Epithelial cell of proximal tubule (primary cell): ENCODE measurements around the gene SLC44A5. TPM values are rescaled to one million over a fixed set of nuclear protein-coding genes. Genes with fewer than 3 reads are reported as not detected.

Experiments used
- DNase-seq: peaks from one replicate; pipeline ENCODE4 v3.0.0-alpha.2; 2011; ENCODE audit warnings: low read depth
- H3K4me3 ChIP-seq: 2 replicates; pipeline ENCODE4 v1.5.1; 2011; ENCODE audit warnings: low read depth, mild to moderate bottlenecking, low read length
- total RNA-seq: library from RNA; depleted of rRNA; stranded (reverse); fragments of >200 nt; gene quantifications from 2 replicates; pipeline ENCODE4 v1.2.3, GENCODE V29; 2015
- TF ChIP-seq, protein P1 (sequence below): conservative IDR thresholded peaks from 2 replicates; pipeline ENCODE4 v1.5.1; 2012; ENCODE audit warnings: low read depth, mild to moderate bottlenecking, low read length

The SLC44A5 gene
- total RNA-seq, 1 donor from 2014 or later, result 1.8 TPM

DNA sequence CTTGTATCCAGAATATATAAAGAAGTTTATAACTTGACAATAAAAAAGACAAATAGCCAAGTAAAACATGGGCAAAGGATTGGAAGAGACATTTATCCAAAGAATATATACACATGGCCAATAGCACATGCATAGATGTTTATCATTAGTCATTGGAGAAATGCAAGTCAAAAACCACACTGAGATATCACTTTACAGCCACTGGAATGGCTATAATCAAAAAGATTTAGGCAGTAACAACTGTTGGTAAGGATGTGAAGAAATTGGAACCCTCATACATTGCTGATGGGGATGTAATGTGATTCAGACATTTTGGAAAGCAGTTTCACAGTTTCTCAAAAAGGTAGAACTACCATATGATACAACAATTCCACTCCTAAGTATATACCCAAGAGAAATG lies 51.1 kb downstream of the SLC44A5 start:
- DNase-seq, result no peak
- TF ChIP-seq, protein P1, sequence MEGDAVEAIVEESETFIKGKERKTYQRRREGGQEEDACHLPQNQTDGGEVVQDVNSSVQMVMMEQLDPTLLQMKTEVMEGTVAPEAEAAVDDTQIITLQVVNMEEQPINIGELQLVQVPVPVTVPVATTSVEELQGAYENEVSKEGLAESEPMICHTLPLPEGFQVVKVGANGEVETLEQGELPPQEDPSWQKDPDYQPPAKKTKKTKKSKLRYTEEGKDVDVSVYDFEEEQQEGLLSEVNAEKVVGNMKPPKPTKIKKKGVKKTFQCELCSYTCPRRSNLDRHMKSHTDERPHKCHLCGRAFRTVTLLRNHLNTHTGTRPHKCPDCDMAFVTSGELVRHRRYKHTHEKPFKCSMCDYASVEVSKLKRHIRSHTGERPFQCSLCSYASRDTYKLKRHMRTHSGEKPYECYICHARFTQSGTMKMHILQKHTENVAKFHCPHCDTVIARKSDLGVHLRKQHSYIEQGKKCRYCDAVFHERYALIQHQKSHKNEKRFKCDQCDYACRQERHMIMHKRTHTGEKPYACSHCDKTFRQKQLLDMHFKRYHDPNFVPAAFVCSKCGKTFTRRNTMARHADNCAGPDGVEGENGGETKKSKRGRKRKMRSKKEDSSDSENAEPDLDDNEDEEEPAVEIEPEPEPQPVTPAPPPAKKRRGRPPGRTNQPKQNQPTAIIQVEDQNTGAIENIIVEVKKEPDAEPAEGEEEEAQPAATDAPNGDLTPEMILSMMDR, result no peak

DNA sequence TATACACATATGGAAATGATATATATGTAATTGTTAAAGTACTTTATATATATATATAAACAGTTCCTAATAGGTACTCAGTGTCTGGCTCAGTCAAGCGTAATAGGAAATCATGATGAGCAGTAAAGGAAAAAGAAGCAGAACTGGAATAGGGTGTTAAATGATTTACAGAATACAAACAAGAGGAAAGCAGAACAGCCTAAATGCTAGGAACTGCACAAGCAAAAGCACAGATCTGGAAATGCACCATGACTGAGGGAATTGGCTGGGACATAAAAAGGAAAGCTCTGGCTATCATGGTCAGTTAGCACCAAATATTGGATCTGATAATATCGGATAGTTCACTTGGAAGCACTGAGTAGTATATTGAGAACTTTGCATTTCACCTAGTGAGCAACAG lies 51.8 kb downstream of the SLC44A5 start:
- H3K4me3 ChIP-seq, result no peak overlapping the region
- TF ChIP-seq, protein P1, result no peak
- peak; percentile 35 for DNase-seq

More for the DNA sequence above, 51.1 kb downstream of the SLC44A5 start:
- no peak overlapping the region for H3K4me3 ChIP-seq

DNA sequence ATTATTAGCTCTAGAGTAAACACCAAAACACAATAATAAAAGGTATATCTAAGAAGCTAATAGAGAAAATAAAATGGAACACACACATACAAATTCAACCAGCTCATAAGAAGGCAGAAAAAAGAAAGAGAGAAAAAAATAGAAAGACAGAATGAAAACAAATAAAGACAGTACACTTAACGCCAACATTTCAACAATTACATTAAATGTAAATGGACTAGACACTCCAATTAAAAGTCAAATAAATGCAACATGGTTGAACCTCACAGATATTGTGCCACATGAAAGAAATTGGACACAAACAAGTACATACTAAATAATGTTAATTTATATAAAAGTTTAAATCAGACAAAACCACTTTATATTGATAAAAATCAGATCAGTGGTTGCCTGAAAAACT lies 56.0 kb downstream of the SLC44A5 start:
- no peak for DNase-seq
- TF ChIP-seq, protein P1, result no peak
- H3K4me3 ChIP-seq, result no peak overlapping the region

DNA sequence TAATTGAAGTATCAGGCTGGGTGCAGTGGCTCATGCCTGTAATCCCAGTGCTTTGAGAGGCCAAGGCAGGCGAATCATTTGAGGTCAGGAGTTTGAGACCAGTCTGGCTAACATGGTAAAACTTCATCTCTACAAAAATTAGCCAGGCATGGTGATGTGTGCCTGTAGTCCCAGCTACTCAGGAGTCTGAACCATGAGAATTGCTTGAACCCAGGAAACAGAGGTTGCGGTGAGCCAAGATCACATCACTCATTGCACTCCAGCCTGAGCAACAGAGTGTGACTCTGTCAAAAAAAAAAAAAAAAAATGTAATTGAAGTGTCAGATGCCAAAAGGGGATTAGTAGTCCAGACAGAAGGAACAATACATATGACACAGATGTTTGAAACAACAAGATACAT lies 56.7 kb downstream of the SLC44A5 start:
- TF ChIP-seq, protein P1, result no peak
- no peak for DNase-seq
- no peak overlapping the region for H3K4me3 ChIP-seq

DNA sequence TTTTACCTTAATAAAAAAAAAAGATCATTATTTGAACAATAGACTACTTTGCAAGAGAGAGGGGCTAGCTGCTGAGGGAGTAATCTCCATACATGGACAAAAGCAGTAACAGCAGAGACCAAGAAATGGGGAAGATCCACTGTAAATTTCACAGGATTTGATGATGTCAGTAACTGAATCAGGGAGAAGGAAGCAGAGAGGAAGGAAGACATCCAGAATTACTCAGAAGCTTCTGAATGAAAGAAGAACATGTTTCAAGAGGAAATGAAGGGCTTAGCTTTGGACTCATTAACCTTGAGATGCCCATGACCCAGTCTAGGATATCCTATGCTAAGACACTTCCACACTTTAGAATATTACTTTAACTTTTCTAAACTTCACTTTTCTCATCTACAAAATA lies 60.4 kb downstream of the SLC44A5 start:
- no peak overlapping the region for H3K4me3 ChIP-seq
- TF ChIP-seq, protein P1, result no peak
- no peak for DNase-seq

DNA sequence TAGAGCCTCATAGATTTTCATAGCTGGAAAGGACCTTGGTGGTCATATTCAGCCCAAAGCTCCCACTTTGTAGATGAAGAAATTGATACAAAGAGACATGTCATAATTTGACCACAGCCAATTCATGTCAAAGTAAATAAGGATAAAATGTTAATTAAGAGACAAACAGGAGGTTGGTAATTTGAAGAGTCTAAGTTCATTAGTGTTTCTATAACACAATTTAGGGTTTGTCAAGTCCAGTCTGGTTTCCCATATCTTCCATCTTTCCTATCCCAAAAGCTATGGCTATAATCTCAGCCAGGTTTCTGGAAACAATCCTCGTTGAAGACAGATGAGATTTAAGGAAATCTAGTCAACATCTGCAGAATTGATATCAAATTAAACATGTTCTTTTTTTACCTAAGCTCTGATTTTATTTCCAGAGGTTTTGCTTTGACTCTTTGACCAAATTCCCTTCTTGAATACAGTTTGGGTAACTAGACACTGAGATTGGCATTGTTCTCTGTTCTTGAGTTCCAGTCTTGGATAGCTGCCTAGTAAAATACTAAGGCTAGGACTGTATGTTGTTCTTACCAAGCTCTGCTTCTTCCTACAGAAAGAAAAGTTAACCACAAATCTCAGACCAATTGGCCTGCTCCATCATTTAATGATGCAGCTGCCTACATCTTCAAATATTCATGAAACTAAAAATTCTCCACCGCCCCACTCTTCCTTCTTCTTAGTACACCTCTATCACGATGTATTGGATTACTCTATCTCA lies 62.0 kb downstream of the SLC44A5 start:
- H3K4me3 ChIP-seq, result no peak overlapping the region
- TF ChIP-seq, protein P1, result no peak
- DNase-seq, result no peak

DNA sequence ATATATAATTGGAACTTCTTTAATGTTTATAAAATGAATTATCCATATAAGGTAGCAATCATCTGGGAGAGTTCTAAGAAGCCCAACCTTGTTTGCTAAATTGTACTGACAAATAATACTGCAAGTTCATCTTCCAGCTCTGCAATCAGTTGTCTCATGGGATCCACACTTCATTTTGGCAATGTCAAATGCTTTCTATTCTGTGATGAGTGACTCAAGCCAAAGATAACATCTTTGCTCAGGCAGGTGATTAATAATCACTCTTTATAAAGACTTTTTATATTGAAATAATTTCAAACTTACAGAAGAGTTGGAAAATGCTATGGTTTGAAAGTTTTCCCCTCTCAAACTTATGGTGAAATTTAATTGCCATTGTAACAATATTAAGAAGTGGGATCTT lies 67.2 kb downstream of the SLC44A5 start:
- H3K4me3 ChIP-seq, result no peak overlapping the region
- no peak for DNase-seq
- TF ChIP-seq, protein P1, result no peak
